ENCODE results near the gene USP17L19.
"Not testable (repeated sequence)": the region's sequence is repeated elsewhere in the genome, so short reads cannot be mapped to it uniquely, and the experiment has no call there.

The USP17L19 gene

GRCh38 chr4:9253078-9253477, at the start of gene USP17L19:
Gene USP17L19, plus strand, starts transcription at chr4:9253378. Its CDS starts 0 bp downstream, at chr4:9253378.
- DNase-seq (ENCODE audit: low spot score): not testable (repeated sequence)

GRCh38 chr4:9210357-9210756, 42.8 kb upstream of the USP17L19 start, which contains the start of gene USP17L10:
Gene USP17L10, plus strand, starts transcription at chr4:9210657. Its CDS starts 0 bp downstream, at chr4:9210657.
- DNase-seq (ENCODE audit: low spot score): not testable (repeated sequence)

GRCh38 chr4:9214701-9215100, 38.5 kb upstream of the USP17L19 start:
- DNase-seq (ENCODE audit: low spot score): not testable (repeated sequence)

- DNase-seq (ENCODE audit: low spot score): not testable (repeated sequence)
Observed at GRCh38 chr4:9215105-9215504, 38.1 kb upstream of the USP17L19 start, which contains the start of gene USP17L11. Gene USP17L11, plus strand, starts transcription at chr4:9215405. Its CDS starts 0 bp downstream, at chr4:9215405.

DNA sequence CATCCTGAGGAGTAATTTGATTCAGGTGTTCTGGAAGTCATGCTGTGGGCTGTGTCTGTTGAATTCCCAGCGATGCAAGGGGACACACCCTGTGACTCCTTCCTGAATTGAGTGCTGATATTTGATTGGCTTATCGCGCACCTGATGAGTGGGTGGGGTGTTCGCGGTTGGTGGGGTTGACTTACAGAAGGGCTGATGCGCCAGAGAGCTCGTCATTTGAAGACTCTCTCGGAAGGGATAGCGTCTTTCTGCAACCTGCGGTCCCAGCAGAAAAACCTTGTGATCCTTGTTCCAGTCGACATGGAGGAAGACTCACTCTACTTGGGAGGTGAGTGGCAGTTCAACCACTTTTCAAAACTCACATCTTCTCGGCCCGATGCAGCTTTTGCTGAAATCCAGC, 33.3 kb upstream of the USP17L19 start, which contains the start of gene USP17L12:
Gene USP17L12 (plus strand): TSS at position 301 of the 400 bp plus-strand sequence. CDS start 0 bp downstream, at position 301.
- not testable (repeated sequence) for DNase-seq (ENCODE audit: low spot score)

- not testable (repeated sequence) for DNase-seq (ENCODE audit: low spot score)
Observed at GRCh38 chr4:9224596-9224995, 28.6 kb upstream of the USP17L19 start, which contains the start of gene USP17L13. Gene USP17L13, plus strand, starts transcription at chr4:9224896. Its CDS starts 0 bp downstream, at chr4:9224896.

GRCh38 chr4:9230249-9230648, 22.9 kb upstream of the USP17L19 start:
- not testable (repeated sequence) for DNase-seq (ENCODE audit: low spot score)

- DNase-seq (ENCODE audit: low spot score): not testable (repeated sequence)
Observed at GRCh38 chr4:9234085-9234484, 19.1 kb upstream of the USP17L19 start, which contains the start of gene USP17L15. Gene USP17L15, plus strand, starts transcription at chr4:9234385. Its CDS starts 0 bp downstream, at chr4:9234385.

GRCh38 chr4:9238461-9238860, 14.7 kb upstream of the USP17L19 start:
- DNase-seq (ENCODE audit: low spot score): not testable (repeated sequence)

DNA sequence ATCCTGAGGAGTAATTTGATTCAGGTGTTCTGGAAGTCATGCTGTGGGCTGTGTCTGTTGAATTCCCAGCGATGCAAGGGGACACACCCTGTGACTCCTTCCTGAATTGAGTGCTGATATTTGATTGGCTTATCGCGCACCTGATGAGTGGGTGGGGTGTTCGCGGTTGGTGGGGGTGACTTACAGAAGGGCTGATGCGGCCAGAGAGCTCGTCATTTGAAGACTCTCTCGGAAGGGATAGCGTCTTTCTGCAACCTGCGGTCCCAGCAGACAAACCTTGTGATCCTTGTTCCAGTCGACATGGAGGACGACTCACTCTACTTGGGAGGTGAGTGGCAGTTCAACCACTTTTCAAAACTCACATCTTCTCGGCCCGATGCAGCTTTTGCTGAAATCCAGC, 9.6 kb upstream of the USP17L19 start, which contains the start of gene USP17L17:
Gene USP17L17 (plus strand): TSS at position 301 of the 400 bp plus-strand sequence. CDS start 0 bp downstream, at position 301.
- DNase-seq (ENCODE audit: low spot score): not testable (repeated sequence)

- DNase-seq (ENCODE audit: low spot score): not testable (repeated sequence)
Observed at GRCh38 chr4:9247953-9248680, 5.1 kb upstream of the USP17L19 start, which contains the start of gene USP17L18. Gene USP17L18, plus strand, starts transcription at chr4:9248630. Its CDS starts 0 bp downstream, at chr4:9248630.

- not testable (repeated sequence) for DNase-seq (ENCODE audit: low spot score)
Observed at GRCh38 chr4:9257824-9258223, 4.6 kb downstream of the USP17L19 start, which contains the start of gene USP17L20. Gene USP17L20, plus strand, starts transcription at chr4:9258124. Its CDS starts 0 bp downstream, at chr4:9258124.

- DNase-seq (ENCODE audit: low spot score): not testable (repeated sequence)
Observed at GRCh38 chr4:9262572-9262971, 9.4 kb downstream of the USP17L19 start, which contains the start of gene USP17L21. Gene USP17L21, plus strand, starts transcription at chr4:9262872. Its CDS starts 0 bp downstream, at chr4:9262872.

- not testable (repeated sequence) for DNase-seq (ENCODE audit: low spot score)
Observed at GRCh38 chr4:9267319-9267718, 14.1 kb downstream of the USP17L19 start, which contains the start of gene USP17L22. Gene USP17L22, plus strand, starts transcription at chr4:9267619. Its CDS starts 0 bp downstream, at chr4:9267619.

- DNase-seq (ENCODE audit: low spot score): not testable (repeated sequence)
Observed at GRCh38 chr4:9271719-9272118, 18.5 kb downstream of the USP17L19 start.
